K562 (cell line): ENCODE measurements around the gene TUBD1. TPM values are rescaled to one million over a fixed set of nuclear protein-coding genes. Genes with fewer than 3 reads are reported as not detected.

Experiments
- CEBPG ChIP-seq, 3 experiments: fragments of 200-800 bp in 1 of 3; sonication (Bioruptor generic) in 1 of 3; sonication (generic) in 1 of 3; formaldehyde crosslinking in 1 of 3; IDR thresholded peaks in 2 of 3; conservative IDR thresholded peaks in 1 of 3; 2 replicates each; pipeline versions ENCODE4 v1.6.1 to v1.8.0; 2016 to 2022; ENCODE audit warnings: missing compliant biosample characterization in 2 of 3, missing genetic modification characterization in 2 of 3, mild to moderate bottlenecking in 1 of 3, missing genetic modification reagents in 1 of 3
- KLF13 ChIP-seq: fragments of 450-650 bp; IDR thresholded peaks from 2 replicates; pipeline ENCODE4 v1.6.1; 2016; ENCODE audit warnings: missing genetic modification characterization, low read depth, mild to moderate bottlenecking, missing compliant biosample characterization, moderate library complexity, borderline replicate concordance
- NCOR1 ChIP-seq: fragments of 450-650 bp; IDR thresholded peaks from 2 replicates; pipeline ENCODE4 v1.6.1; 2016; ENCODE audit warnings: mild to moderate bottlenecking, moderate library complexity
- RAD51 ChIP-seq: fragments of 450-650 bp; IDR thresholded peaks from 2 replicates; pipeline ENCODE4 v1.7.1; 2016; ENCODE audit warnings: low read depth, mild to moderate bottlenecking, borderline replicate concordance
- RBM17 ChIP-seq: fragments of 200-400 bp; formaldehyde crosslinking; IDR thresholded peaks from 2 replicates; pipeline ENCODE4 v1.6.1; 2017; ENCODE audit warnings: low read depth, mild to moderate bottlenecking, low read length, borderline replicate concordance
- SIN3A ChIP-seq, 2 experiments: fragments of 150-350 bp in 1 of 2; IDR thresholded peaks; 2 replicates each; pipeline ENCODE4 v1.6.1; 2011 to 2016; ENCODE audit warnings: borderline replicate concordance in 2 of 2, low read depth in 2 of 2, low read length in 2 of 2, mild to moderate bottlenecking in 2 of 2, moderate library complexity in 2 of 2; ENCODE audit not compliant: control insufficient read depth in 1 of 2
- TCF3 ChIP-seq: sonication (generic); formaldehyde crosslinking; IDR thresholded peaks from 2 replicates; pipeline ENCODE4 v1.4.0; 2020; ENCODE audit warnings: mild to moderate bottlenecking, missing genetic modification reagents
- U2AF1 ChIP-seq: fragments of 200-400 bp; formaldehyde crosslinking; optimal IDR thresholded peaks from 2 replicates; pipeline ENCODE3; 2017; ENCODE audit warnings: mild to moderate bottlenecking, low read depth, low read length, moderate library complexity
- ZHX1 ChIP-seq: fragments of 150-350 bp; conservative IDR thresholded peaks from 2 replicates; pipeline ENCODE4 v1.6.1; 2014; ENCODE audit warnings: low read length
- ZNF717 ChIP-seq: fragments of 250-450 bp; sonication (Bioruptor Pico); IDR thresholded peaks from 2 replicates; pipeline ENCODE4 v1.5.0; 2021
- ZNF780A ChIP-seq: fragments of 250-450 bp; sonication (Bioruptor Pico); IDR thresholded peaks from 2 replicates; pipeline ENCODE4 v1.5.0; 2021; ENCODE audit warnings: mild to moderate bottlenecking
- polyA plus RNA-seq, 8 experiments: library from polyadenylated mRNA; depleted of rRNA in 4 of 8; stranded (reverse) in 5 of 8; unstranded in 3 of 8; fragments of >200 nt; fragmentation: Nextera tagmentation in 2 of 8; fragmentation: Illumina TruSeq in 1 of 8; extraction: Ambion mirVana in 2 of 8; extraction: Trizol in 1 of 8; gene quantifications; 2 replicates each; pipeline versions ENCODE4 v1.2.1 to v1.2.3, GENCODE V29; 2011 to 2014; ENCODE audit warnings: inconsistent platforms in 1 of 8, missing spikeins in 1 of 8
- total RNA-seq, 7 experiments: library from RNA; depleted of rRNA in 6 of 7; stranded (reverse); fragments of >200 nt in 6 of 7; fragmentation: Illumina TruSeq in 2 of 7; extraction: Trizol in 2 of 7; gene quantifications; 2 replicates each; pipeline versions ENCODE4 v1.2.1 to v1.2.3, GENCODE V29; 2011 to 2021; ENCODE audit warnings: low replicate concordance in 1 of 7
- TF ChIP-seq, protein P1 (sequence below): fragments of 450-650 bp; IDR thresholded peaks from 2 replicates; pipeline ENCODE4 v1.6.1; 2016; ENCODE audit warnings: mild to moderate bottlenecking, moderate library complexity

The TUBD1 gene
- total and polyA plus RNA-seq, 9 of the 15 experiments (the other 6 are each of a cell fraction or from before 2014, with no cell fraction given) = 10.8 to 35.3 (median 17.9) TPM

GRCh38 chr17:59844884-59845594 is 47.7 kb downstream of the TUBD1 start (continued):
- TF ChIP-seq, protein P1, sequence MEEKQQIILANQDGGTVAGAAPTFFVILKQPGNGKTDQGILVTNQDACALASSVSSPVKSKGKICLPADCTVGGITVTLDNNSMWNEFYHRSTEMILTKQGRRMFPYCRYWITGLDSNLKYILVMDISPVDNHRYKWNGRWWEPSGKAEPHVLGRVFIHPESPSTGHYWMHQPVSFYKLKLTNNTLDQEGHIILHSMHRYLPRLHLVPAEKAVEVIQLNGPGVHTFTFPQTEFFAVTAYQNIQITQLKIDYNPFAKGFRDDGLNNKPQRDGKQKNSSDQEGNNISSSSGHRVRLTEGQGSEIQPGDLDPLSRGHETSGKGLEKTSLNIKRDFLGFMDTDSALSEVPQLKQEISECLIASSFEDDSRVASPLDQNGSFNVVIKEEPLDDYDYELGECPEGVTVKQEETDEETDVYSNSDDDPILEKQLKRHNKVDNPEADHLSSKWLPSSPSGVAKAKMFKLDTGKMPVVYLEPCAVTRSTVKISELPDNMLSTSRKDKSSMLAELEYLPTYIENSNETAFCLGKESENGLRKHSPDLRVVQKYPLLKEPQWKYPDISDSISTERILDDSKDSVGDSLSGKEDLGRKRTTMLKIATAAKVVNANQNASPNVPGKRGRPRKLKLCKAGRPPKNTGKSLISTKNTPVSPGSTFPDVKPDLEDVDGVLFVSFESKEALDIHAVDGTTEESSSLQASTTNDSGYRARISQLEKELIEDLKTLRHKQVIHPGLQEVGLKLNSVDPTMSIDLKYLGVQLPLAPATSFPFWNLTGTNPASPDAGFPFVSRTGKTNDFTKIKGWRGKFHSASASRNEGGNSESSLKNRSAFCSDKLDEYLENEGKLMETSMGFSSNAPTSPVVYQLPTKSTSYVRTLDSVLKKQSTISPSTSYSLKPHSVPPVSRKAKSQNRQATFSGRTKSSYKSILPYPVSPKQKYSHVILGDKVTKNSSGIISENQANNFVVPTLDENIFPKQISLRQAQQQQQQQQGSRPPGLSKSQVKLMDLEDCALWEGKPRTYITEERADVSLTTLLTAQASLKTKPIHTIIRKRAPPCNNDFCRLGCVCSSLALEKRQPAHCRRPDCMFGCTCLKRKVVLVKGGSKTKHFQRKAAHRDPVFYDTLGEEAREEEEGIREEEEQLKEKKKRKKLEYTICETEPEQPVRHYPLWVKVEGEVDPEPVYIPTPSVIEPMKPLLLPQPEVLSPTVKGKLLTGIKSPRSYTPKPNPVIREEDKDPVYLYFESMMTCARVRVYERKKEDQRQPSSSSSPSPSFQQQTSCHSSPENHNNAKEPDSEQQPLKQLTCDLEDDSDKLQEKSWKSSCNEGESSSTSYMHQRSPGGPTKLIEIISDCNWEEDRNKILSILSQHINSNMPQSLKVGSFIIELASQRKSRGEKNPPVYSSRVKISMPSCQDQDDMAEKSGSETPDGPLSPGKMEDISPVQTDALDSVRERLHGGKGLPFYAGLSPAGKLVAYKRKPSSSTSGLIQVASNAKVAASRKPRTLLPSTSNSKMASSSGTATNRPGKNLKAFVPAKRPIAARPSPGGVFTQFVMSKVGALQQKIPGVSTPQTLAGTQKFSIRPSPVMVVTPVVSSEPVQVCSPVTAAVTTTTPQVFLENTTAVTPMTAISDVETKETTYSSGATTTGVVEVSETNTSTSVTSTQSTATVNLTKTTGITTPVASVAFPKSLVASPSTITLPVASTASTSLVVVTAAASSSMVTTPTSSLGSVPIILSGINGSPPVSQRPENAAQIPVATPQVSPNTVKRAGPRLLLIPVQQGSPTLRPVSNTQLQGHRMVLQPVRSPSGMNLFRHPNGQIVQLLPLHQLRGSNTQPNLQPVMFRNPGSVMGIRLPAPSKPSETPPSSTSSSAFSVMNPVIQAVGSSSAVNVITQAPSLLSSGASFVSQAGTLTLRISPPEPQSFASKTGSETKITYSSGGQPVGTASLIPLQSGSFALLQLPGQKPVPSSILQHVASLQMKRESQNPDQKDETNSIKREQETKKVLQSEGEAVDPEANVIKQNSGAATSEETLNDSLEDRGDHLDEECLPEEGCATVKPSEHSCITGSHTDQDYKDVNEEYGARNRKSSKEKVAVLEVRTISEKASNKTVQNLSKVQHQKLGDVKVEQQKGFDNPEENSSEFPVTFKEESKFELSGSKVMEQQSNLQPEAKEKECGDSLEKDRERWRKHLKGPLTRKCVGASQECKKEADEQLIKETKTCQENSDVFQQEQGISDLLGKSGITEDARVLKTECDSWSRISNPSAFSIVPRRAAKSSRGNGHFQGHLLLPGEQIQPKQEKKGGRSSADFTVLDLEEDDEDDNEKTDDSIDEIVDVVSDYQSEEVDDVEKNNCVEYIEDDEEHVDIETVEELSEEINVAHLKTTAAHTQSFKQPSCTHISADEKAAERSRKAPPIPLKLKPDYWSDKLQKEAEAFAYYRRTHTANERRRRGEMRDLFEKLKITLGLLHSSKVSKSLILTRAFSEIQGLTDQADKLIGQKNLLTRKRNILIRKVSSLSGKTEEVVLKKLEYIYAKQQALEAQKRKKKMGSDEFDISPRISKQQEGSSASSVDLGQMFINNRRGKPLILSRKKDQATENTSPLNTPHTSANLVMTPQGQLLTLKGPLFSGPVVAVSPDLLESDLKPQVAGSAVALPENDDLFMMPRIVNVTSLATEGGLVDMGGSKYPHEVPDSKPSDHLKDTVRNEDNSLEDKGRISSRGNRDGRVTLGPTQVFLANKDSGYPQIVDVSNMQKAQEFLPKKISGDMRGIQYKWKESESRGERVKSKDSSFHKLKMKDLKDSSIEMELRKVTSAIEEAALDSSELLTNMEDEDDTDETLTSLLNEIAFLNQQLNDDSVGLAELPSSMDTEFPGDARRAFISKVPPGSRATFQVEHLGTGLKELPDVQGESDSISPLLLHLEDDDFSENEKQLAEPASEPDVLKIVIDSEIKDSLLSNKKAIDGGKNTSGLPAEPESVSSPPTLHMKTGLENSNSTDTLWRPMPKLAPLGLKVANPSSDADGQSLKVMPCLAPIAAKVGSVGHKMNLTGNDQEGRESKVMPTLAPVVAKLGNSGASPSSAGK = no peak
- TF ChIP-seq RAD51 = no peak
- no peak for TF ChIP-seq KLF13 (tag)
- no peak for TF ChIP-seq ZHX1
- TF ChIP-seq NCOR1 = 0 out of 2 replicates have a peak, but pooled peaks have one; percentile 18
- TF ChIP-seq U2AF1 = peak; percentile 7
- no peak for TF ChIP-seq TCF3 (CRISPR knock-in tag)
- TF ChIP-seq RBM17 = no peak
- TF ChIP-seq SIN3A (IDR thresholded peaks at IDR 0.05; ENCODE audit: borderline replicate concordance in 2 of 2, control insufficient read depth in 1 of 2, low read depth in 2 of 2, low read length in 2 of 2) = no peak
- 0 out of 2 replicates have a peak, but pooled peaks have one; percentile 21 for TF ChIP-seq ZNF717 (CRISPR knock-in tag)
- no peak for TF ChIP-seq ZNF780A (CRISPR knock-in tag)
- no peak for TF ChIP-seq CEBPG (CRISPR knock-in tag; IDR thresholded peaks at IDR 0.05)
- TF ChIP-seq CEBPG (tag; conservative IDR thresholded peaks at IDR 0.05 in 1 of 2, IDR thresholded peaks at IDR 0.05 in 1 of 2) = 0 out of 4 replicates have a peak, but pooled peaks of 1 of the 2 experiments have one; percentile 18
